Coronary artery (tissue), 2 donors: Measurements from ENCODE around the gene OMD.

Source experiments
- DNase-seq: peaks from one replicate; pipeline ENCODE4 v3.0.0-alpha.2; 2017; ENCODE audit warnings: low spot score
- H3K27ac ChIP-seq, 2 donors: fragments of 200-600 bp; sonication (generic); one replicate each; pipeline ENCODE4 v1.5.1; 2016 to 2019
- H3K4me3 ChIP-seq: fragments of 200-600 bp; sonication (generic); 2 replicates; pipeline ENCODE4 v1.5.1; 2016; ENCODE audit warnings: mild to moderate bottlenecking, moderate library complexity
- CTCF ChIP-seq: fragments of 200-600 bp; sonication (generic); IDR thresholded peaks from one replicate; pipeline ENCODE4 v1.5.1; 2019; ENCODE audit warnings: antibody characterized with exemption

OMD gene

GRCh38 chr9:92455217-92455616 lies 30.9 kb upstream of the OMD start:
- DNase-seq: no peak
- TF ChIP-seq CTCF: no peak
- Histone ChIP-seq H3K27ac (no peak overlapping the region), H3K4me3 (no peak overlapping the region)

GRCh38 chr9:92446536-92446935 lies 22.3 kb upstream of the OMD start:
- Histone ChIP-seq H3K4me3 (no peak overlapping the region), H3K27ac (no peak overlapping the region)
- no peak for TF ChIP-seq CTCF
- no peak for DNase-seq

GRCh38 chr9:92444841-92445240 lies 20.6 kb upstream of the OMD start:
- no peak for TF ChIP-seq CTCF
- no peak for DNase-seq
- Histone ChIP-seq H3K27ac (no peak overlapping the region), H3K4me3 (no peak overlapping the region)

GRCh38 chr9:92440751-92441046 lies 16.4 kb upstream of the OMD start:
- TF ChIP-seq CTCF: no peak
- Histone ChIP-seq H3K4me3 (no peak overlapping the region), H3K27ac (no peak overlapping the region)
- no peak for DNase-seq

- TF ChIP-seq CTCF: no peak
- DNase-seq: no peak
- Histone ChIP-seq H3K27ac (no peak overlapping the region), H3K4me3 (no peak overlapping the region)
These were observed 15.9 kb upstream of the OMD start for GRCh38 chr9:92439921-92440750.

- peak; percentile 39 for TF ChIP-seq CTCF
- no peak overlapping the region for H3K4me3 ChIP-seq
- H3K27ac ChIP-seq: no peak overlapping the region
- no peak for DNase-seq
These were observed 14.7 kb upstream of the OMD start for GRCh38 chr9:92438900-92439526.

GRCh38 chr9:92435263-92435662 lies 11.0 kb upstream of the OMD start:
- no peak for DNase-seq
- TF ChIP-seq CTCF: no peak
- H3K27ac ChIP-seq: no peak overlapping the region
- no peak overlapping the region for H3K4me3 ChIP-seq
